Kidney (tissue), 14 donors: ENCODE data around the gene CDS2. TPM values are rescaled to one million over a fixed set of nuclear protein-coding genes. Genes with fewer than 3 reads are reported as not detected.

Experiments used
- DNase-seq, 5 donors: peaks; one replicate each; pipeline ENCODE4 v3.0.0-alpha.2; 2013 to 2020
- FAIRE-seq: peaks from 2 replicates; lab custom pipeline; 2012; peaks lifted over from hg19 to GRCh38; lab: Jason Lieb, UNC
- H3K27ac ChIP-seq, 2 donors: one replicate each; pipeline ENCODE4 v1.7.0; 2013; ENCODE audit warnings: low read depth in 2 of 2, low read length in 2 of 2, inconsistent platforms in 1 of 2
- H3K27me3 ChIP-seq: one replicate; pipeline ENCODE4 v1.7.1; 2013; ENCODE audit warnings: low read length, inconsistent platforms; ENCODE audit not compliant: control insufficient read depth, insufficient read depth
- H3K36me3 ChIP-seq, 3 donors: one replicate each; pipeline versions ENCODE4 v1.7.0 to v1.7.1; 2013; ENCODE audit warnings: low read length in 3 of 3, control low read depth in 1 of 3, inconsistent platforms in 1 of 3; ENCODE audit not compliant: insufficient read depth in 3 of 3, control insufficient read depth in 2 of 3
- H3K4me1 ChIP-seq, 3 donors: one replicate each; pipeline versions ENCODE4 v1.7.0 to v1.7.1; 2013; ENCODE audit warnings: low read length in 3 of 3, inconsistent platforms in 1 of 3, low read depth in 1 of 3; ENCODE audit not compliant: control insufficient read depth in 2 of 3, insufficient read depth in 2 of 3
- H3K4me3 ChIP-seq, 3 donors: one replicate each; pipeline versions ENCODE4 v1.7.0 to v1.8.1; 2013; ENCODE audit warnings: low read length in 3 of 3, control low read depth in 1 of 3, inconsistent platforms in 1 of 3
- H3K9ac ChIP-seq, 3 donors: one replicate each; pipeline versions ENCODE4 v1.7.0 to v1.7.1; 2013; ENCODE audit warnings: low read length in 3 of 3, control low read depth in 1 of 3, inconsistent platforms in 1 of 3
- H3K9me3 ChIP-seq, 3 donors: one replicate each; pipeline versions ENCODE4 v1.7.0 to v1.7.1; 2013; ENCODE audit warnings: low read length in 3 of 3, control low read depth in 1 of 3, inconsistent platforms in 1 of 3; ENCODE audit not compliant: control insufficient read depth in 2 of 3, insufficient read depth in 1 of 3
- intact Hi-C: fragments of 100-400 bp; cut with DNase I; formaldehyde crosslinking; loops from one replicate; pipeline ENCODE4 v1.11.1; 2022
- polyA plus RNA-seq: library from polyadenylated mRNA; stranded (reverse); fragments of 350-450 nt; fragmentation: Illumina TruSeq; extraction: RNeasy Lipid Tissue Mini Kit (QIAGEN cat#74804); gene quantifications from one replicate; pipeline ENCODE4 v1.2.3, GENCODE V29; 2014; ENCODE audit warnings: low read depth, low replicate concordance; ENCODE audit not compliant: insufficient read depth
- total RNA-seq: library from RNA; stranded (reverse); fragmentation: NEBNext Ultra II Directional; extraction: Animal tissue kit (Norgen Biotek cat#: 25700); gene quantifications from one replicate; pipeline ENCODE4 v1.2.1, GENCODE V29; 2021
- TF ChIP-seq, protein P1 (sequence below): IDR thresholded peaks from 3 replicates; pipeline ENCODE4 v1.5.1; 2012; ENCODE audit warnings: mild to moderate bottlenecking, moderate library complexity, borderline replicate concordance; ENCODE audit not compliant: insufficient read depth; ENCODE audit errors: extremely low read depth
- donor health status: control.
- donor health status: control.
- donor health status: control.
- donor health status: control.
- donor health status: control.
- donor health status: DM: yes; HTN: yes; CAD: no.
- donor health status: Normal renal cell carcinoma (clear cell type).

The CDS2 gene
- total and polyA plus RNA-seq, 2 donors from 2014 or later: 19.9 to 67.9 TPM

DNA sequence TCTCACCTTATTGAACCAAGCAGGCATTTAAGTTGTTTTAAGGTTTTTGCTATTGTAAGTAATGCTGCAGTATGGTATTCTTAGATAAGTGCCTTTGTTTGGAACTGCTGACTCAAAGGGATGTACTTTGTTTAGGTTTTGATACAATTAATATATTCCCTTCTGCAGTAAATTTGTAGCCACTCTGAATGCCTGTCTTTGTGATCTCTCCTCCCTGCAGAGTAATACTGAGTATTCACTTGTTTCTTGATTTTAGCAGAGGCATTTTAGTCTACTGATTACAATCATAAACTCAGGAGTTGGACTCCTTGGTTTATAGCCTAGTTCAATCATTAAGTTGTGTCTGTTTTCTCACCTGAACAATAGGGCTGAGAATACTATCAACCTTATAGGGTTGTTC, 13.4 kb downstream of the CDS2 start:
- H3K4me3 ChIP-seq: no peak overlapping the region

DNA sequence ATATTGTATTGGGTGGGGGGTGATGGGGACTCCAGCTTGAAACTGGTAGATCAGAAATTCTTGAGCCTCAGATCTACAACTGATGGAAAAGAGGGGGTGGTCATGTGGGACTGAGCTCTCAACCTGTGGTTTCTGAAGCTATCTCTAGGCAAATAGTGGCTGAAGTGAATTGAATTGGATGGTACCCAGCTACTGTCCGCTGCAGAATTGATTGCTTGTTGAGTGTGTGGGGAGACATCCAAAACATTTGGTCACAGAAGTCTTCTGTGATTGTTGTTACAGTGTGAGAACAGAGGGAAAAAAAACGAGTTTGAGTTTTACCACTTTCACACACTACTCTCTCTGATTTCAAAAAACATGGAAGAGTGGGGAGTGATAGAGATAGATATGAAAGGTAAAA, 14.8 kb downstream of the CDS2 start:
- H3K9me3 ChIP-seq: no peaks in the 10 kb centered on the region
- H3K27ac ChIP-seq: no peak overlapping the region
- H3K4me3 ChIP-seq: no peak overlapping the region
- TF ChIP-seq, protein P1, sequence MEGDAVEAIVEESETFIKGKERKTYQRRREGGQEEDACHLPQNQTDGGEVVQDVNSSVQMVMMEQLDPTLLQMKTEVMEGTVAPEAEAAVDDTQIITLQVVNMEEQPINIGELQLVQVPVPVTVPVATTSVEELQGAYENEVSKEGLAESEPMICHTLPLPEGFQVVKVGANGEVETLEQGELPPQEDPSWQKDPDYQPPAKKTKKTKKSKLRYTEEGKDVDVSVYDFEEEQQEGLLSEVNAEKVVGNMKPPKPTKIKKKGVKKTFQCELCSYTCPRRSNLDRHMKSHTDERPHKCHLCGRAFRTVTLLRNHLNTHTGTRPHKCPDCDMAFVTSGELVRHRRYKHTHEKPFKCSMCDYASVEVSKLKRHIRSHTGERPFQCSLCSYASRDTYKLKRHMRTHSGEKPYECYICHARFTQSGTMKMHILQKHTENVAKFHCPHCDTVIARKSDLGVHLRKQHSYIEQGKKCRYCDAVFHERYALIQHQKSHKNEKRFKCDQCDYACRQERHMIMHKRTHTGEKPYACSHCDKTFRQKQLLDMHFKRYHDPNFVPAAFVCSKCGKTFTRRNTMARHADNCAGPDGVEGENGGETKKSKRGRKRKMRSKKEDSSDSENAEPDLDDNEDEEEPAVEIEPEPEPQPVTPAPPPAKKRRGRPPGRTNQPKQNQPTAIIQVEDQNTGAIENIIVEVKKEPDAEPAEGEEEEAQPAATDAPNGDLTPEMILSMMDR: no peak
- H3K36me3 ChIP-seq: no peaks in the 10 kb centered on the region
- intact Hi-C loops: no loop called here
- FAIRE-seq: no peak
- H3K27me3 ChIP-seq: no peaks in the 10 kb centered on the region
- peaks cover 0 to 10% (median 0%) of the 10 kb centered on the region in 3 donors for H3K4me1 ChIP-seq
- no peak overlapping the region for H3K9ac ChIP-seq
- DNase-seq: no peak

More for the DNA sequence above, 13.4 kb downstream of the CDS2 start:
- no peak overlapping the region for H3K9ac ChIP-seq
- TF ChIP-seq, protein P1: no peak
- intact Hi-C loops: no loop called here
- no peaks in the 10 kb centered on the region for H3K36me3 ChIP-seq
- FAIRE-seq (no peak), DNase-seq (no peak)
- H3K27me3 ChIP-seq: no peaks in the 10 kb centered on the region
- no peak overlapping the region for H3K27ac ChIP-seq
- no peaks in the 10 kb centered on the region for H3K9me3 ChIP-seq
- peaks cover 0 to 3% (median 2%) of the 10 kb centered on the region in 3 donors for H3K4me1 ChIP-seq

DNA sequence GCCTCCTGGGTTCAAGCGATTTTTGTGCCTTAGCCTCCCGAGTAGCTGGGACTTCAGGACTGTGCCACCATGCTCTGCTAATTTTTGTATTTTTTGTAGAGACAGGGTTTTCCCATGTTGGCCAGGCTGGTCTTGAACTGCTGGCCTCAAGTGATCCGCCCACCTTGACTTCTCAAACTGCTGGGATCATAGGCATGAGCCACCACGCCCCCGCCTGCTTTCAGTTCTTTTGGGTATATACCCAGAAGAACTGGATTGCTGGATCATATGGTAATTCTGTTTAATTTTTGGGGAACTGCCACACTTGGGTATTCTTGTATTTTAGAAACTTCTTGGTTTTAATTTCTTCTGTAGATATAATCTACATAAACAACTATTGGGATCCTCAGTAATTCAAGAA, 17.0 kb downstream of the CDS2 start:
- Histone ChIP-seq H3K36me3 (no peaks in the 10 kb centered on the region), H3K27ac (no peak overlapping the region), H3K9ac (no peak overlapping the region), H3K4me1 (peaks cover 0 to 13% (median 0%) of the 10 kb centered on the region in 3 donors), H3K4me3 (no peak overlapping the region), H3K9me3 (no peaks in the 10 kb centered on the region), H3K27me3 (no peaks in the 10 kb centered on the region)
- intact Hi-C loops: no loop called here
- FAIRE-seq (no peak), DNase-seq (no peak)
- TF ChIP-seq, protein P1: no peak

DNA sequence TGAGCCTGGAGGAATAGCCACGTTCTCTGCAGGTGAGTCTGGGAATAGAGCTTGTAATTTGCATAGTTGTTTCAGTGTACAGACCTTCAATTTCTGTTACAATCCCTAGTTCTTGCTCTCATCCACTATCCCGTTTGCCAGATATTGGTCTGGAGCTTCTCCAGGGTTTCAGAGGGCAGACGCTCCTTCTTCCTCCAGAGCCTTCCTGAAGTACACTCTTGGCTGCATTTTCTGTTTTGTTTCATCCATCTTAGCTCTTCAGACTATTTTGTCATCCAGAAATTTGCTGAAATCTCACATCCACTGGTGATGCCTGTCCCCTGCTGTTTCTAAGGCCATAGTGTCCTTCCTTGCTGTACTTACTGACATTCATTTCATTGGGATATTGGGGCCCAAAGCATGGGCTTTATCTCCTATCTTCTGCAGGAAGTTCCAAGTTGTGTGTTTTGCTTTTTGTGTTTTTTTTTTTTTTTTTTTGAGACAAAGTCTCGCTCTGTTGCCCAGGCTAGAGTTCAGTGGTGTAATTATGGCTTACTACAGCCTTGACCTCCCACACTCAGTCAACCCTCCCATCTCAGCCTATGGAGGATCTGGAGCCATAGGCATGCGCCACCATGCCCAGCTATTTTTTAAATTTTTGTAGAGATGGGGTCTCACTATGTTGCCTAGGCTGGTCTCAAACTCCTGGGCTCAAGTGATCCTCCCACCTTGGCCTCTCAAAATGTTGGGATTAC, 18.7 kb downstream of the CDS2 start:
- Histone ChIP-seq H3K27ac (no peak overlapping the region), H3K9me3 (no peaks in the 10 kb centered on the region), H3K4me3 (no peak overlapping the region), H3K4me1 (peaks cover 0 to 17% (median 0%) of the 10 kb centered on the region in 3 donors), H3K36me3 (no peaks in the 10 kb centered on the region), H3K9ac (no peak overlapping the region), H3K27me3 (no peaks in the 10 kb centered on the region)
- TF ChIP-seq, protein P1: no peak
- no peak for FAIRE-seq
- intact Hi-C loops: no loop called here
- DNase-seq: no peak
